Fibroblast of skin of abdomen (primary cell): ENCODE data around the gene GPR37L1.
"Not testable (repeated sequence)": the region's sequence is repeated elsewhere in the genome, so short reads cannot be mapped to it uniquely, and the experiment has no call there.

ENCODE experiments used
- DNase-seq: peaks from one replicate; pipeline ENCODE4 v3.0.0-alpha.2; 2013

GPR37L1 gene

GRCh38 chr1:202168861-202169260 lies 46.1 kb downstream of the GPR37L1 start:
- no peak for DNase-seq

DNA sequence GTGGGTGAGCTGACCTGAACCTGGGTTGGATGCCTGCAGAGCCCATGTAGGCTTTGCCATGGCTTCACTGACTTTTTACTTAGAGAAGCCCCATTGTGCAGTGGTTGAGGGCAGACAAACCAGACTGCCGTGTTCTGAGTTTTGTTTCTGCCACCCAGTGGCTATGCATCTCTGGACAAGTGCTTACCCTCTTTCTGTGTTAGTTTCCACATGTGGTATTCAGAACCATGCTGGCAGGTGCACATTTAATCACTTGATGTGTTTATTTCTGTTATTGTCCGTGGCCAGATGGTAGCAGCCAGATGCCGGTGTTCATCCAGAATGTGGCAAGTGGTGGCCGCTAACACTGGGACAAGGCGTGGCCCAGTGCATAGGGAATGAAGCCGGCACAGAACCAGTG lies 48.0 kb downstream of the GPR37L1 start:
- DNase-seq: no peak

GRCh38 chr1:202171292-202172014 lies 48.7 kb downstream of the GPR37L1 start:
- no peak for DNase-seq

DNA sequence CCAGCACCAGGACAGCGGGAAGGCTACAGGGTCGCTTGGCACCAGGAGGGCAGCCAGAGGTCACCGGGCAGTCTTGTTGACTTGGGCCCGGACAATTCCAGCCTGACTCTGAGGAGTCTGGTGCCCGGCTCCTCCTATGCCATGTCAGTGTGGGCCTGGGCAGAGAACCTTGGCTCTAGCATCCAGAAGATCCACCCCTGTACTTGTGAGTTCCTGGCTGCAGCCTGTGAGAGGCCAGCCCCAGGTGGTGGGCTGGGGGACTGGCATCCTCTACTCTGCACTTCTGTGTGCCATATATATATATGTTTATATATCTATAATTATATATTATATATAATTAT lies 49.3 kb downstream of the GPR37L1 start:
- no peak for DNase-seq

DNA sequence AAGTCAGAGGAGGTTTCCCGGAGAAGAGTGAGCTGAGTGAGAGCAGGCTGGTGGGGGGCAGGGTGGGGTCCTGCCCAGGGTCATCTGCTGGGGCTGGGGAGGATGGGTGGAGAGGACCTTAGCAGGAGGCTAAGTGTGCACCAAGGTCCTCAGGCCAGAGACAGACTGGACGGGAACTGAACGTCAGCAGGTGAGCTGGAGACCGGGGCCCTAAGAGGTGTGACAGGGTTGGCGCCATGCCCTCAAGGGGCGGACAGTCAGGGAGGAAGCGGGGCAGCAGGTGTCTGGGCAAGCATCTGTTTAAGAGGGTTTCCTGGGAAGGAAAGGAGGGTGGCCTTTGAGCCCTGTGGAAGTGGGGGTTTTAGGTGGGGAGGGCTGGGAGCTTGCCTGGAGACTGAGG lies 51.3 kb downstream of the GPR37L1 start:
- no peak for DNase-seq

GRCh38 chr1:202176949-202177927 lies 54.5 kb downstream of the GPR37L1 start:
- DNase-seq: no peak

DNA sequence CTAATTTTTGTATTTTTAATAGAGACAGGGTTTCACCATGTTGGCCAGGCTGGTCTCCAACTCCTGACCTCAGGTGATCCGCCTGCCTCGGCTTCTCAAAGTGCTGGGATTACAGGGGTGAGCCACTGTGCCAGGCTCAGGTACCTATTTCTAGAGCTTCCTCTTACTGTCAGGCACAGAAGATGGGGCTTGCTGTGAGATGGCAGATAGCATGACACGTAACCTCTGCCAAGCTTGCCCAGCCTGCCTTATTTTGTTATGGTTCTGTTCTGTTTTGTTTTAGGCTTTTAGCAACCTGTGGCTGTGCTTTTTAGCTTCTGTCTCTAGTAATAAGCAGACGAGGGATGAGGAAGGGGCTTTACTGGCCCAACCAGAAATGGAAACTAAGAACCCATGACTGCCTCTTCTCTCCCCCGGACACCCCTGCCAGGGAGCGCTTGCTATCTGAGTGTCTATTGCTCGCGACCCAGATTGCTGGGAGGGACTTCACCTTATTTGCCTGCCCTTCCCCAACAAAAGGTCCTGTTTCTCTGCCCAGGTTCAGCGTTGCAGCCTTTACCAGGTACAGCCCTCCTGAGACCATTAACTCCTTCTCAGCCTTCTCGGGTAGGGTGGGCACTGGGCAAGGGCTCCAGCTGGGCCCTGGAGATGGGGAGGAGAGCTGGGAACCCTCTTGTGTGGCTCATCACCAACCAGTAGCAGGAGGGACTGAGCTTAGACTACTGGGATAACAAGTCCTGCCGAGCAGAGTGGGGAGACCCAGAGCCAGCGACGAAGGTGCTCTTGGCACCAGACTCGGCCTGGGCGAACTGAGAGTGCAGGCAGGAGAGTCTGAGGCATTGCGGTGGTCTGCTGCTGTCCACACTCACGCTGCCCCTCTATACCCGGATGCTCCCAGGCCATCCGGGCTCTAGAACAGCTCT lies 57.4 kb downstream of the GPR37L1 start:
- DNase-seq: no peak

DNA sequence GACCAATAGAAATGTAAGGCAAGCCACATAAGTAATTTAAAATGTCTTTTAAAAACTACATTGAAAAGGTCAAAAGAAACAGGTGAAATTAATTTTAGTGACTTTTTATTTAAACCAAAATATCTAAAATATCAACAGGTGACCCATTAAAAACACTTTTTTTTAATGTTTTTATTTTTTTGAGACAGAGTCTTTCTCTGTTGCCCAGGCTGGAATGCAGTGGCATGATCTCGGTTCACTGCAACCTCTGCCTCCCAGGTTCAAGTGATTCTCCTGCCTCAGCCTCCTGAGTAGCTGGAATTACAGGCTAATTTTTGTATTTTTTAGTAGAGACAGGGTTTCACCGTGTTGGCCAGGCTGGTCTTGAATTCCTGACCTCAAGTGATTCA lies 58.0 kb downstream of the GPR37L1 start:
- DNase-seq: not testable (repeated sequence)

DNA sequence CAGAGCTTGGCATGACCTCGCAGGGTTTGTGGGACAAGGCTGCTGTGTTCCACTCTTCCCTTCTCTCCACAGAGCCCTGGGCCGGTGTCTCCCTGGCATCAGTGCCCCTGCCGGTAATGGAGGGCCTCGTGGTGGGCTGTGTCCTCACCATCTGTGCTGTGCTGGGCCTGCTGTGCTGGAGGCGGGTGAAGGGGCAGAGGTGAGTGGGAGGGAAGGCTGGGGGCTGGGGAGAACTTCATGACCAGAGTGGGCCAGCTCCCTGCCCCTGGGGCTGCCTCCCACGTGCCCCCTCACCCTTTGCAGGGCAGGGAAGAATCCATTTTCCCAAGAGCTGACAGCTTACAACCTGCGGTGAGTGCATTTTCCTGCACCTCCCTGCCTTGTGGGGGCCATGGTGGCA lies 58.9 kb downstream of the GPR37L1 start:
- no peak for DNase-seq

DNA sequence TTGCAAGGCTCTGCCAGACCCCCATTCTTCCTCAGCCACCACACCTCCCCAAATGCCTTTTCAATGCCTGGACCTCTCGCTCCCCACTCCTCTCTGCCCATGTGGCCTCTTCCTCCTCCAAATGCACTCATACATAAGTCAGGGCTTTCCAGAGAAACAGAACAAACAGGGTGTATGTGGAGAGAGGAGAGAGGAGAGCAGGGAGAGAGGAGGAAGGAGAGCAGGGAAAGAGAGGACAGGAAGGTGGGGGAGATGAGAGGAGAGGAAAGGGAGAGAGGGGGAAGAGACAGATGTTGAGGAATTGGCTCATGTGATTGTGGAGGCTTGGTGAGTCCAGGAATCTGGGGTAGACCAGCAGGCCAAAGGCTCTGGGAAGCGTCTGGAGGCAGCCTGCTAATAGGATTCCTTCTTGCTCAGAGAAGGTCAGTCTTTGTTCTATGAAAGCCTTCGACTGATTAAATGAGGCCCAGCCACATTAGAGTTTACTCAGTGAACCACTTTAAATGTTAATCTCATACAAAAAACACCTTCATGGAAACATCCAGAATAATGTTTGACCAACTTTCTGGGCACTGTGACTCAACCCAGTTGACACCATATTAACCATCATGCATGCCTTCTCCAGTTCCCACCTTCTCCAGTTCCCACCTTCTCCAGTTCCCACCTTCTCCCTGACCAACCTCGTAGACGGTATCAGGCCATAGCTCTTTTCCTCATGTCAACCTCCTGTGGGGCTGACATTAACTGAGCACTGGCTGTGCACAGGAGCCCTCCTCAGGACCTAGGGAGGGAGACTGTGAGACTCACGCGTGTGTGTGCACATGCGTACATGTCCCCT lies 59.5 kb downstream of the GPR37L1 start:
- no peak for DNase-seq
